Amygdala (tissue), 56 donors: ENCODE data around the gene TET2.
"Not testable (repeated sequence)": the region's sequence is repeated elsewhere in the genome, so short reads cannot be mapped to it uniquely, and the experiment has no call there.

Experiments used
- DNase-seq, 56 donors: peaks; one replicate each; lab custom pipeline; 2025; lab: John Stamatoyannopoulos, UW

Gene TET2

DNA sequence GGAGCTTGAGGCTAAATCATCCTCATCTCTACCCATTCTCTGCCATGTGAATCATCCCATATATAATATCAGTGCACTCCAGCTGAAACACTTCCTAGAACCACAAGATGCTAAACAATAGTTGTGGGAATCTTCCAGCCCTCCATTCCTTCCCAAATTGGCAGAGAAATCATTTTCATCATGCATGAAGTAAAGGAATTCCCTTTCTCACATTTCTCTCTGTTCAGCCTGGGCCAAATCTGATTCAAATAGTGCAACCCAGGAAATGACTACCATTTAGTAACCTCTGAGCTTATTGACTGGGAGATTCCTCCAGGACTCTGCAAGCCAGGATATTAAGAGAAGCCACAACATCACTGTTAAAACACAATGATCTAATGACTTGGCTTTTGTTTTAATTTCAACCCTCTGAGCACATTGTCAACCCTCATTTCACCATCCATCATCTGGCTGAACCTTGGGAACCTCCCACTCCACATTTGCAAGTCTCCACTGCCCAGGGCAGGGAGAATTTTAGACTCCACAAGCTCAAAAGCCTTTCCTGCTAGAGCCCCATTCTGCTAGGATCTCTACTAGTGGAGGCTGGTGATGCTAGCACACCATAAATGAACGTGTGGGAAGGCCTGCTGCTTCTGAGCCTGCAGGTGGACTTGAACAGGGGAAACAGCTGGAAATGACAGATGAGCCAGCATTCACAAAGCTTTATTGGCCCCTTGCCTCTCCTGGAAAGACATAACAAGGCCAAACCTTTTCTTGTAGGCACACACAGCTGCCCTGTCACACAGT is 133.9 kb downstream of the TET2 start:
- no peak for DNase-seq

DNA sequence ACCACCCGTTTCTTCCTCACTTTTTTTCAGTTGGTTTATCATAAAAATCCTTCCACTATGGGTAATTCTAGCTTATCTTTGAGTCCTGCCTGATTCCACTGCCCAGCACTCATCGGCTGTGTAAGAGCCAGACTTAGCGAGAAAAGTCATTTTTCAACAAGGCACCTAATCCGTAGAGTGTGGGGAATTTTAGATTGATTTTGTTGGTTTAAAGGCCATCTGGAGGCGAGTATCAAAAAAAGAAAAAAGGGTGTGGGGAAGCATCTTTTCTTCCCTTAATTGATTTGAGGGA is 134.4 kb downstream of the TET2 start:
- DNase-seq = no peak

DNA sequence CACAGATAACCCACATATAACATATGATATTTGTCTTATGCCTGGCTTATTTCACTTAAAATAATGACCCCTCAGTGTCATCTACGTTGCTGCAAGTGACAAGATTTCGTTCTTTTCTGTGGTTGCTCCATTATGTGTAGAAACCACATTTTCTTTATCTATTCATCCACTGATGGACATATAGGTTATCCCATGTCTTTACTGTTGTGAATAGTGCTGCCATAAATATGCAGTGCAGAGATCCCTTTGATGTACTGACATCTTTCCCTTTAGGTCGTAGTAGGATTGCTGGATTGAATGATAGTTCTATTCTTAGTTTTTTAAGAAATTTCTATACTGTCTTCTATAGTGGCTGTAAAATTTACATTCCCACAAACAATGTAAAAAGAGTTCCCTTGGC is 135.8 kb downstream of the TET2 start:
- DNase-seq = no peak

DNA sequence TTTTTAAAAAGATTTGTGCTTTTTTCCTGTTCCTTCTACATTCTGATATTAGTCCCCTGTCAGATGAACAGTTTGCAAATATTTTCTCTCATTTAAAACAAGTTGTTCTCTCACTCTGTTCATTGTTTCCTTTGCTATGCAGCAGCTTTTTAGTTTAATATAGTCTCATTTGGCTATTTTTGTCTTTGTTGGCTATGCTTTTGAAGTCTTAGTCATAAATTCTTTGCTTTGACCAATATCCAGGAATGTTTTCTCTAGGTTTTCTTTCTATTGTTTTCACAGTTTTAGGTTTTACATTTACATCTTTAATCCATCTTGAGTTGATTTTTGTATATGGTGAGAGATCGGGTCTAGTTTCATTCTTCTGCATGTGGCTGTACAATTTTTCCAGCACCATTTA is 136.8 kb downstream of the TET2 start:
- DNase-seq = no peak

DNA sequence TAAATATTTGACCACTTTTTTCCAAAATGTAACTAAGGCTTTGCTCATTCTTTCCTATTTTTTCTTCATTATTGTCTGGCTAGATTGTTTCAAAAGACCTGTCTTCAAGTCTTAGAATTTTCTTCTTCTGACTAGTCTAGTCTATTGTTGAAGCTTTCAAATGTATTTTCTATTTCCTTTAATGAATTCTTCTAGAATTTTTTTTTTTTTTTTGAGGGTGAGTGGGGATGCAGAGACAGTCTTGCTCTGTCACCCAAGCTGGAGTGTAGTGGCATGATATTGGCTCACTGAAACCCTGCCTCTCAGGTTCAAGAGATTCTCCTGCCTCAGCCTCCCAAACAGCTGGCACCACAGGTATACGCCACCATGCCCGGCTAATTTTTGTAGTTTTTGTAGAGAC is 141.4 kb downstream of the TET2 start:
- DNase-seq = no peak

DNA sequence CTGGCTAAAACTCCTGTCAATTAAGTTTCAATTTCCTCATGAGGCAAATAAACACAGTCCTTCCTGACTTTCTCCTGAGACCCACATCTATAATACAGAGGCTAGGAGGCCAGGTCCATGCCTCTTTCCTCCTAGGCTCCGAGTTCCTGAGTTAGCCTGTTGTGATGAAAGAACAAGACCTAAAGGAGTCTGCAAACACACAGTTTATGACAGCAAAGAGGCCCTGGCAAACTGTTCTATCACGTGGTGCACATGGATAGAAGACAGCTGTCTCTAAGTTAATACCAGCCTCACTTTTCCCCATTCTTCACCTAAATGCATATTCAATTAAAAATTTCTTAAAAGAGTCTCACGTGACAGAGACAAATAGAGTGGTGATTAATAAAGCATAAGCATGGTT is 145.2 kb downstream of the TET2 start:
- no peak for DNase-seq

DNA sequence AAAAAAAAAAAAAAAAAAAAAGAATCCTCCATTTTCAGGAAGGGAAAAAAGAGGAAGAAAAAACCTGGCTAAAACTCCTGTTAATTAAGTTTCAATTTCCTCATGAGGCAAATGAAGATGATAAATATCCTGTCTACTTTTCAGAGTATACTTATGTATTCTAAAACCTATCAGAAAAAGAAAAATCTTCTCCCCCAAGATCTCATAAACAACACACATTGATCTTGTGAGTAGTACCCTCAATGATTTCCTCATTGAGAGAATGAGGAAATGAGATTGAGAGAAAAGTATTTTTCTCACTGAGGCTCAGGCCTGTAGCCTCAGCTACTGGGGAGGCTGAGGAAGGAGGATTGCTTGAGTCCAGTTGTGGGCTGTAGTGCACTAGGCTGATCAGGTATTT is 146.7 kb downstream of the TET2 start:
- no peak for DNase-seq

DNA sequence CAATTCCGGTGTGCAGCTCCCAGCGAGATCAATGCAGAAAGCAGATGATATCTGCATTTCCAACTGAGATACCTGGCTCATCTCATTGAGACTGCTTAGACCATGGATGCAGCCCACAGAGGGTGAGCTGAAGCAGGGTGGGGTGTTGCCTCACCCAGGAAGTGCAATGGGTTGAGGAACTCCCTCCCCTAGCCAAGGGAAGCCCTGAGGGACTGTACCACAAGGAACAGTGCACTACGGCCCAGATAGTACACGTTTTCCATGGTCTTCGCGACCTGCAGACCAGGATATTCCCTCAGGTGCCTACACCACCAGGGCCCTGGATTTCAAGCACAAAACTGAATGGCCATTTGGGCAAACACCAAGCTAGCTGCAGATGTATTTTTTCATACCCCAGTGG is 150.0 kb downstream of the TET2 start:
- DNase-seq = no peak

DNA sequence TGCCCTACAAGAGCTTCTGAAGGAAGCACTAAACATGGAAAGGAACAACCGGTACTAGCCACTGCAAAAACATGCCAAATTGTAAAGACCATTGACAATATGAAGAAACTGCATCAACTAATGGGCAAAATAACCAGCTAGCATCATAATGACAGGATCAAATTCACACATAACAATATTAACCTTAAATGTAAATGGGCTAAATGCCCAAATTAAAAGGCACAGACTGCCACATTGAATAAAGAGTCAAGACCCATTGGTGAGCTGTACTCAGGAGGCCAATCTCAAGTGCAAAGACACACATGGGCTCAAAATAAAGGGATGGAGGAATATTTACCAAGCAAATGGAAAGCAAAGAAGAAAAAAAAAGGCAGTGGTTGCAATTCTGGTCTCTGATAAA is 152.4 kb downstream of the TET2 start:
- DNase-seq = not testable (repeated sequence)

DNA sequence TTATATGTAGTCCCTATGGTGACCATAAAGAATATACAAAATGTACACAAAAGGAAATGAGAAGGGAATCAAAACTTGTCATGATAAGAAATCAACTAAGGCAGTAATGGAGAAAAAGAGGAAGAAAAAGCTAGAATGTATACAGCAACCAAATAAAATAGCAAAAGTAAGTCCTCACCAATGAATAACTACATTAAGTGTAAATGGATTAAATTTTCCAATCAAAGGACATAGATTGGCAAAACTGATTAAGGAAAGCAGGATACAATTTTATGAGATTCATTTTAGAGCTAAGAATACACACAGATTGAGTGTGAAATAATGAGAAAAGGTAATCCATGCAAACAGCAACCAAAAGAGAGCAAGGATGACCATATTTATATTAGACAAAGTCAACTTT is 157.4 kb downstream of the TET2 start:
- no peak for DNase-seq

DNA sequence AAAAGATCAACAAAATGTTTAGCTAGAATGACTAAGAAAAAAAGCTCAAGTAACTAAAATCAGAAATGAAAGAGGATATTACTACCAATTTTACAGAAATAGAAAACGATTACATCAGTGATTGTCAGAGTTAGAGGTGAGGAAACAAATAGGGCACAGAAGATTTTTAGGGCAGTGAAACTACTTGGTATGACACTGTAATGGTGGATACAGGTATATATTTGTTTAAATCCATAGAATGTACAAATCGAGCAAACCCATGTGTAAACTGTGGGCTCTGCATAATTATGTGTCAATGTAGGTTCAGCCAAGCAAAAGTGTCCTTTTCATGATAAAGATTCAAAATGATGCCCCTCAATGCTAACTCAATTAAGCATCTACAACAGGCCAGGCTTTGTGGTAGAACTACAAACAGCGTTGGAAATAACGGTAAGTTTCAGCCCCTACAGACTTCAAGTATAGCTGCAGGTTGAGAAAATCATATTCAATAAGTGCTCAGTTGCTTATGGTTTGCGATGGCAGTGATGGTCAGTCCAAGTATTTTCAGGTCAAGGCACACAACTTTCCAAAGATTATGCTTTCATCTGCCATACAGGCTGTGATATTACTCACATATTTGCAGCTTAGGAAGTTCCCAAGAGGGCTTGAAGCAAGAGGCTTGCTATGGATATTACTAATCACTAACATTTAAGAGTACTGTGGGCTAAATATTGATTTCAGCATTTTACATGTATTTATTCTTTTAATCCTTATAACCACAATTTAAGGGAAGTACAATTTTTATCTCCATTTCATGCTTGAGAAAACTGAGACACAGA is 158.6 kb downstream of the TET2 start:
- DNase-seq = no peak

DNA sequence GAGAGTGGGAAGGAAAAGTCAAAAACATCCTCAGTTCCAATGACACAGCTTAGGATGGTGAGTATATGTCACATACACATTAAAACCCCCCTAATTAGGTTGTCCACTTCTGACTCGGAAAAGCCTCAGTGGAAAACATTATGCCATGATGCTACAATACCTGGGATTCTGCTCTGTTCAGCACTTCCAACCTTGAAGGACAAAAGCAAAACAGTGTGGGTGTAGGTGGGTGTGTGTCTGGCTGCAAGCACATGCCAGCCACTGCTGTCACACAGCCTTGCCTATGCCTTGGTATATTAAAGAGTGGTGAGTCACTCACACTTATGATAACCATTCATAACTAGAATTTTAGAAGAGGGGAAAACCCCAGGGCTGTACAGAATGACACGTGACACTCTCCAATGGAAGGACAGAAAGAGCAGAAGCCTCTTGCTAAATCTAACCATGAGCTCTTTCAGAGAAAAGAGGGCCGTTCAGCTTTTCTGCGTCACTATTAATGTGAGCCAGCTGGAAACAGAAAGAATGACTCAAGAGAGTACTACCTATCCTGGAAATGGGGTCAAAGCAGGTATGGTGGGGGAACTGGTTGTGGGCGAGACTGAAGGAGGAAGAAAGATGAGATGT is 159.6 kb downstream of the TET2 start:
- DNase-seq = no peak

DNA sequence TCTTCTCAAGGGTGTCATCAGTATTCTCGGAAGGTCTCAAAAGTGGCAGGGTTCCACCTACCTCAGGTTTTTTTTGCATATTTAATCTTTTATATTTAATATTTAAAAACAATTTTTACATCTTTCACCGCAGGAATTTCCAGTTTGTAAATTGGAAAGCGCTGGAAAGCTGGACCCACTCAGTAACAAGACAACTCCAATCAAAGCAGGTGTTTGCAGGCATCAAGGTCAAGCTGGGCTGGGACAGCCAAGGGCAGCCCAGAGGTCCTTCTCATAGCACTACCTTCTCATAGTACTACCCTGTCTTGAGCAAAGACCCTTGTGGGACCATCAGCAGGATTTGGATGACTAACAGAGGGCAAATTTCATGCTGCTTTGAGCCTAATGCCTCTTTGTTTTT is 160.1 kb downstream of the TET2 start:
- no peak for DNase-seq

DNA sequence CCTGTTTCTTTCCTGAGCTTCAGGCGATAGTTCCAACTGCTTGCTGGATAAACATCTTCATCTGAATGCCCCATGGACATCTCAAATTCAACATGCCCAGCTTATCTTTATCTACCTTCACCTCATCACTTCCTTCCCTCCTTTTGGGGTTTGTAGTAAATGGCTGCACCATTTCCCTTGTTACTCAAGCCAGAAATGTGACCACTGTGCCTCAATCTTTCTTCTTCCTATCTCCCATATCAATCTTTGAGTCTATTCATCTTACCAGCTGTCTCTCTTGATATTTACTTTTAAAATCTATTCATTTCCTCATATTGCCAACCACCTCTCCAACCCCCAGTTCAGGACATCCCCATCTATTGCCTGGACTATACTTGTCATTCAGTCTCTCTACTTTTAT is 171.8 kb downstream of the TET2 start:
- no peak for DNase-seq

DNA sequence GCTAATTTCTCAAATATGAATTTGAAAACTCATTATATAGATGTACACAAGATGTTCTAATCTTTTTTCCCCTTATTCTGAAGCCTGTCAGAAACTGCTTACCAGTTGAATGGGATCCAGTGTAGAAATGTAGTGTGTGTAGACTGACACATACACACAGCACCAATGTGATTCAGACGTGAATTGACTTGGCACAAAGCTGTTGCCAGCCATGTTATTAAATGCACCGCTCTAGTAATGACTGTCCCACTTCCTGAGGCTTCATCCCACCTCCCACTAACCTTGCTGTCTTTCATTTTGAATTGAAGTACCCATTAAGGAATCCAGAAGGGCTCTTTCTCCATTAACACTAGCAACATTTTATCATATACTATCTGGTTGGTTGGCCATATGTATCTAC is 180.5 kb downstream of the TET2 start:
- no peak for DNase-seq

DNA sequence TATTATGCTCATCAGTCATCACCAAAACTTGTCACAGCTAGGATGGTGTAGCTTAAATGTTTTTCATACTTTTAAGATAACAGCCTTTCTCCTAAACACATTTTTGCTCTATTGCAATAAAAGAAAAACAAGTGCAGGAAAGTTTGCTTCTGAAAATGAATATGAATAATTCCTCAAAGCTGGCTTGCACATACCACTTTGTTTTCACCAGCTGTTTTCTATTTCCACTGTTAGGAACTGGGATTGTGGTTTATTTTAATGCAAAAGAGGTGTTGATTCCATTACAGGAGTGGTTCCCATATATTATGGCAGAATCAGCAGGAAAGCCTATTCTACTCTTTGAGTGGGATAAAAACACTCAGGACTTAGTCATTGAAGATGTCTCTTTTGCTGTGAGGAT is 181.3 kb downstream of the TET2 start:
- no peak for DNase-seq

DNA sequence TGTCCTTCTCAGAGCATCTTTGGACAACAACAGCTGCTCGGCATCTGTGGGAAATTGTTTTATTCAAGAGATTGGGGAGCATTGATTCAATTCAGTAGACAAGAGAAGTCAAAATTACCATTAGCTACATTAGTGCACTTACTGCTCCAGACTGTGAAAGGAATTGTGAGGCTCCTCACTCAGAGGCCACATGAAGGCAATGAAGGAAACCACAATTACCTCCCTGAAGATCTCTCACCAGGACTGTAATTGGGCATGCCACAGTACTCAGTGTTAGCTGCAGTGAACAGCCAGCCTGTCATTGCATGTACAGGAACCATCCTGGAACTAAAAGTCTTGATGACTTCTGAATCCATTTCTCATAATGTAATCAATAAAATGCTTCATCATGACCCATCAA is 182.4 kb downstream of the TET2 start:
- DNase-seq = no peak
